ENCODE data around the gene EP400. TPM values are rescaled to one million over a fixed set of nuclear protein-coding genes. Genes with fewer than 3 reads are reported as not detected.

Gene EP400
- total and polyA plus RNA-seq, 2 of the 8 experiments (the other 6 are each of a cell fraction or from before 2014, with no cell fraction given): 13.1 to 69.7 TPM

DNA sequence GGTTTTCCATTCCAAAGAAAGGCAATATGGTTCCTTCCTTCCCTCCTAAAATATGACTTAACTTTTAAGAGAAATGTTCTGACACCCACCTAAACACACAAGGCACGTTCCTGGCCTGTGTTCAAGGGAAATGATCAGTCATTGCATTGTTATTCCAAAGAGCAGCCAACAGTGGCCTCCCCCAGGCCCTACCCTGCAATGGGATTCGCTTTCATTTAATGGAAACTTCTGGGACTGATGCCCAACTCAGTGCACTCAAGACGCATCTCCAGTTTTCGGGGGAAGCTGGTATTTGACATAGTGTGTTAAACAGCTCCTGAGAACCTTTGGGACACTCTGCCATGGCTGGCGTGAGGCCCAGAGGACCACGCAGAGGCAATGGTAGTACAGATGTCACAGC, 128.4 kb downstream of the EP400 start:
- Histone ChIP-seq H3K27ac (ENCODE audit: low read depth, low read length) (no peak overlapping the region), H3K4ac (replicated peaks; ENCODE audit: insufficient read length, low read depth, low read length) (no peak overlapping the region), H3K14ac (ENCODE audit: insufficient read length) (no peak overlapping the region), H3K79me1 (ENCODE audit: low read depth, low read length) (no peaks in the 10 kb centered on the region; the same call in 1 of the 2 replicates), H4K5ac (ENCODE audit: insufficient read length, low read depth, low read length) (no peak overlapping the region), H2BK20ac (ENCODE audit: low read length) (no peak overlapping the region), H3K18ac (ENCODE audit: extremely low read depth, low read length) (no peak overlapping the region), H2BK120ac (replicated peaks; ENCODE audit: low read depth, low read length) (no peak overlapping the region), H2BK5ac (ENCODE audit: low read depth, low read length) (no peak overlapping the region), H3K4me2 (ENCODE audit: insufficient read depth in 1 of 2, low read depth in 2 of 2, low read length in 2 of 2) (no peak overlapping the region), H2AFZ (ENCODE audit: low read length) (no peak overlapping the region), H2BK15ac (ENCODE audit: low read length) (no peak overlapping the region), H3K79me2 (ENCODE audit: control insufficient read depth in 1 of 2, insufficient read depth in 2 of 2, low read length in 2 of 2) (no peaks in the 10 kb centered on the region), H3K36me3 (ENCODE audit: control insufficient read depth in 2 of 4, insufficient read depth in 4 of 4, low read length in 3 of 4) (peaks cover 23 to 34% (median 30%) of the 10 kb centered on the region in 4 experiments), H2BK12ac (ENCODE audit: low read depth, low read length) (no peak overlapping the region), H3K23ac (ENCODE audit: insufficient read length) (no peak overlapping the region), H3K9me3 (ENCODE audit: insufficient read depth in 2 of 2, low read depth in 1 of 2, low read length in 1 of 2) (no peaks in the 10 kb centered on the region), H3K56ac (replicated peaks; ENCODE audit: insufficient read length, low read depth, low read length) (no peak overlapping the region), H3K23me2 (ENCODE audit: low read depth, low read length) (no peaks in the 10 kb centered on the region), H2AK5ac (ENCODE audit: low read depth, low read length) (no peak overlapping the region), H3K4me3 (ENCODE audit: extremely low read depth in 1 of 4, insufficient read depth in 2 of 4, low read depth in 3 of 4, low read length in 4 of 4) (no peak overlapping the region), H4K20me1 (replicated peaks in 1 of 2; ENCODE audit: control insufficient read depth in 1 of 2, insufficient read depth in 2 of 2, low read length in 2 of 2) (peaks cover 0 to 2% of the 10 kb centered on the region in 2 experiments), H3K4me1 (replicated peaks in 1 of 4; ENCODE audit: control insufficient read depth in 3 of 4, insufficient read depth in 4 of 4, low read length in 3 of 4) (no peaks in the 10 kb centered on the region), H4K91ac (replicated peaks; ENCODE audit: insufficient read length, low read length) (no peak overlapping the region), H3K27me3 (replicated peaks in 1 of 4; ENCODE audit: control insufficient read depth in 3 of 4, extremely low read depth in 1 of 4, insufficient read depth in 3 of 4, low read length in 3 of 4) (no peaks in the 10 kb centered on the region), H4K8ac (ENCODE audit: extremely low read depth, insufficient read depth, low read length) (no peak overlapping the region), H3K9ac (replicated peaks in 1 of 4; ENCODE audit: extremely low read depth in 1 of 4, low read depth in 3 of 4, low read length in 3 of 4) (no peak overlapping the region)
- TF ChIP-seq SIRT6 (IDR thresholded peaks at IDR 0.05; ENCODE audit: low read length) (no peak), SRF (IDR thresholded peaks at IDR 0.05; ENCODE audit: low read depth, low read length) (no peak)
- ChIA-PET POLR2A (ENCODE audit: partially characterized antibody) (interaction anchor here (0.8 kb wide), 1 partner anchor 9 kb away, joined by 3 read pairs; no protein-coding TSS in a partner anchor), CTCF (ENCODE audit: partially characterized antibody) (no interaction called here)
- FAIRE-seq (no peak), DNase-seq (ENCODE audit: low read depth in 1 of 2, low spot score in 2 of 2) (no peak)
- 89% methylated on average over 6 of the region's 6 CpGs; no CpG with 5 or more reads in 1 of the 2 experiments for WGBS, 2 experiments (ENCODE audit: extremely low coverage in 1 of 2, insufficient coverage in 1 of 2, insufficient read length in 1 of 2, insufficient replicate concordance in 2 of 2, low coverage in 1 of 2, low lambda C conversion rate in 2 of 2, missing lambda C conversion rate in 1 of 2)

Data from H1 (cell line).